Liver (tissue), 9 donors: Measurements from ENCODE around the gene BMP7. TPM values are rescaled to one million over a fixed set of nuclear protein-coding genes. Genes with fewer than 3 reads are reported as not detected.

Source experiments
- DNase-seq: peaks from one replicate; pipeline ENCODE4 v3.0.0-alpha.2; 2017; ENCODE audit warnings: low spot score
- H3K27ac ChIP-seq, 2 donors: one replicate each; pipeline ENCODE4 v1.7.0; 2013; ENCODE audit warnings: inconsistent platforms in 2 of 2, low read length in 2 of 2, control low read depth in 1 of 2, low read depth in 1 of 2, mild to moderate bottlenecking in 1 of 2
- H3K27me3 ChIP-seq, 4 donors: one replicate each; pipeline versions ENCODE4 v1.6.1 to v1.7.0; 2013; ENCODE audit warnings: low read length in 3 of 4, inconsistent platforms in 1 of 4, mild to moderate bottlenecking in 1 of 4, moderate library complexity in 1 of 4; ENCODE audit not compliant: control insufficient read depth in 4 of 4, insufficient read depth in 4 of 4
- H3K36me3 ChIP-seq, 4 donors: one replicate each; pipeline versions ENCODE4 v1.6.1 to v1.7.0; 2013; ENCODE audit warnings: low read length in 3 of 4, mild to moderate bottlenecking in 3 of 4, low read depth in 1 of 4, moderate library complexity in 1 of 4; ENCODE audit not compliant: control insufficient read depth in 4 of 4, insufficient read depth in 3 of 4
- H3K4me1 ChIP-seq, 4 donors: one replicate each; pipeline versions ENCODE4 v1.6.1 to v1.7.0; 2013; ENCODE audit warnings: low read length in 3 of 4, mild to moderate bottlenecking in 3 of 4, moderate library complexity in 1 of 4; ENCODE audit not compliant: control insufficient read depth in 4 of 4, insufficient read depth in 4 of 4
- H3K4me3 ChIP-seq, 3 donors: one replicate each; pipeline versions ENCODE4 v1.6.1 to v1.7.0; 2013; ENCODE audit warnings: low read length in 3 of 3, control low read depth in 1 of 3, low read depth in 1 of 3, mild to moderate bottlenecking in 1 of 3
- H3K9ac ChIP-seq, 2 donors: one replicate each; pipeline ENCODE4 v1.7.0; 2013; ENCODE audit warnings: low read length in 2 of 2, mild to moderate bottlenecking in 2 of 2, moderate library complexity in 2 of 2, control low read depth in 1 of 2, low read depth in 1 of 2
- H3K9me3 ChIP-seq, 4 donors: one replicate each; pipeline versions ENCODE4 v1.6.1 to v1.7.0; 2013; ENCODE audit warnings: low read length in 3 of 4; ENCODE audit not compliant: control insufficient read depth in 4 of 4
- ATF3 ChIP-seq: IDR thresholded peaks from 2 replicates; pipeline ENCODE4 v1.6.1; 2016; ENCODE audit warnings: antibody characterized with exemption
- CTCF ChIP-seq: fragments of 150-350 bp; IDR thresholded peaks from 2 replicates; pipeline ENCODE4 v1.5.1; 2017; ENCODE audit warnings: improper control_type of control experiment, low read depth, low read length; ENCODE audit not compliant: missing input control
- EGR1 ChIP-seq, 2 donors: IDR thresholded peaks; 2 replicates each; pipeline ENCODE4 v1.6.1; 2016 to 2018; ENCODE audit warnings: antibody characterized with exemption in 2 of 2, low read depth in 2 of 2
- FOXA1 ChIP-seq: IDR thresholded peaks from 2 replicates; pipeline ENCODE4 v1.6.1; 2016; ENCODE audit warnings: antibody characterized with exemption
- FOXA2 ChIP-seq: IDR thresholded peaks from 2 replicates; pipeline ENCODE4 v1.6.1; 2016; ENCODE audit warnings: antibody characterized with exemption
- GABPA ChIP-seq, 2 donors: IDR thresholded peaks in 1 of 2; conservative IDR thresholded peaks in 1 of 2; 2 replicates each; pipeline ENCODE4 v1.6.1; 2016; ENCODE audit warnings: antibody characterized with exemption in 2 of 2, mild to moderate bottlenecking in 1 of 2, moderate library complexity in 1 of 2
- HNF4A ChIP-seq, 2 donors: conservative IDR thresholded peaks; 2 replicates each; pipeline ENCODE4 v1.6.1; 2016; ENCODE audit warnings: antibody characterized with exemption in 2 of 2, mild to moderate bottlenecking in 2 of 2
- HNF4G ChIP-seq: IDR thresholded peaks from 2 replicates; pipeline ENCODE4 v1.6.1; 2016; ENCODE audit warnings: antibody characterized with exemption
- MAX ChIP-seq: IDR thresholded peaks from 2 replicates; pipeline ENCODE4 v1.6.1; 2016; ENCODE audit warnings: antibody characterized with exemption
- NR2F2 ChIP-seq: IDR thresholded peaks from 2 replicates; pipeline ENCODE4 v1.6.1; 2016; ENCODE audit warnings: antibody characterized with exemption
- RAD21 ChIP-seq, 2 donors: IDR thresholded peaks; 2 replicates each; pipeline ENCODE4 v1.6.1; 2016; ENCODE audit warnings: antibody characterized with exemption in 2 of 2, mild to moderate bottlenecking in 2 of 2
- REST ChIP-seq: IDR thresholded peaks from 2 replicates; pipeline ENCODE4 v1.6.1; 2016; ENCODE audit warnings: antibody characterized with exemption, mild to moderate bottlenecking
- RXRA ChIP-seq, 2 donors: IDR thresholded peaks; 2 replicates each; pipeline ENCODE4 v1.6.1; 2017 to 2018; ENCODE audit warnings: antibody characterized with exemption in 2 of 2, mild to moderate bottlenecking in 1 of 2
- SP1 ChIP-seq: IDR thresholded peaks from 2 replicates; pipeline ENCODE4 v1.6.1; 2018; ENCODE audit warnings: antibody characterized with exemption, mild to moderate bottlenecking
- TAF1 ChIP-seq: conservative IDR thresholded peaks from 2 replicates; pipeline ENCODE4 v1.6.1; 2016; ENCODE audit warnings: antibody characterized with exemption, mild to moderate bottlenecking
- YY1 ChIP-seq: IDR thresholded peaks from 2 replicates; pipeline ENCODE4 v1.6.1; 2016; ENCODE audit warnings: antibody characterized with exemption, mild to moderate bottlenecking
- WGBS: extraction: QIAGEN DNeasy Blood & Tissue Kit; methylation state at CpG from one replicate; pipeline ENCODE4 v1.1.7; 2013; 5-methylcytosine and 5-hydroxymethylcytosine counted together
- polyA plus RNA-seq, 2 donors: library from polyadenylated mRNA; stranded (reverse) in 1 of 2; unstranded in 1 of 2; fragments of 200-250 nt in 1 of 2; fragments of >200 nt in 1 of 2; fragmentation: Nextera tagmentation in 1 of 2; extraction: Ambion mirVana in 1 of 2; gene quantifications; one replicate each; pipeline versions ENCODE4 v1.2.1 to v1.2.3, GENCODE V29; 2013 to 2015
- total RNA-seq, 2 donors: library from RNA; depleted of rRNA; stranded (reverse); fragments of >200 nt; gene quantifications; one replicate each; pipeline ENCODE4 v1.2.3, GENCODE V29; 2014
- donor health status: healthy.
- donor health status: healthy.
- donor health status: healthy.
- donor health status: healthy.
- donor health status: healthy.

BMP7 gene
- total and polyA plus RNA-seq, 4 donors: not detected

- Histone ChIP-seq H3K4me1 (peaks cover 0 to 6% (median 3%) of the 10 kb centered on the region in 4 donors), H3K4me3 (no peak overlapping the region), H3K27me3 (peaks cover 0 to 8% (median 5%) of the 10 kb centered on the region in 4 donors), H3K9me3 (no peaks in the 10 kb centered on the region), H3K27ac (no peak overlapping the region), H3K36me3 (no peaks in the 10 kb centered on the region), H3K9ac (no peak overlapping the region)
- 70% methylated on average over 23 of the region's 23 CpGs for WGBS
- no peak for DNase-seq
- TF ChIP-seq HNF4A (conservative IDR thresholded peaks at IDR 0.05) (no peak), FOXA1 (no peak), GABPA (IDR thresholded peaks at IDR 0.05 in 1 of 2, conservative IDR thresholded peaks at IDR 0.05 in 1 of 2) (no peak), SP1 (no peak), FOXA2 (no peak), TAF1 (no peak), CTCF (no peak), MAX (no peak)
Observed at GRCh38 chr20:57259938-57260921, 6.2 kb downstream of the BMP7 start.

GRCh38 chr20:57259121-57259937 is 7.1 kb downstream of the BMP7 start:
- Histone ChIP-seq H3K9me3 (no peaks in the 10 kb centered on the region), H3K4me1 (peaks cover 0 to 4% (median 2%) of the 10 kb centered on the region in 4 donors), H3K27me3 (peaks cover 0 to 8% (median 3%) of the 10 kb centered on the region in 4 donors), H3K27ac (no peak overlapping the region), H3K4me3 (no peak overlapping the region), H3K9ac (no peak overlapping the region), H3K36me3 (no peaks in the 10 kb centered on the region)
- DNase-seq: no peak
- TF ChIP-seq RXRA (IDR thresholded peaks at IDR 0.05) (no peak), TAF1 (no peak), EGR1 (IDR thresholded peaks at IDR 0.05; ENCODE audit: low read depth in 2 of 2) (no peak), FOXA1 (no peak), NR2F2 (no peak), HNF4A (conservative IDR thresholded peaks at IDR 0.05) (no peak), CTCF (no peak), RAD21 (IDR thresholded peaks at IDR 0.05) (no peak), YY1 (no peak), GABPA (IDR thresholded peaks at IDR 0.05 in 1 of 2, conservative IDR thresholded peaks at IDR 0.05 in 1 of 2) (no peak), MAX (no peak), HNF4G (no peak), ATF3 (no peak), REST (no peak), SP1 (no peak)
- 58% methylated on average over 21 of the region's 21 CpGs for WGBS
